NCI-H2171 (cell line): ENCODE results near the gene FAM78A.

ENCODE experiments used
- DNase-seq: peaks from one replicate; lab custom pipeline; 2025; lab: John Stamatoyannopoulos, UW

FAM78A gene, protein sequence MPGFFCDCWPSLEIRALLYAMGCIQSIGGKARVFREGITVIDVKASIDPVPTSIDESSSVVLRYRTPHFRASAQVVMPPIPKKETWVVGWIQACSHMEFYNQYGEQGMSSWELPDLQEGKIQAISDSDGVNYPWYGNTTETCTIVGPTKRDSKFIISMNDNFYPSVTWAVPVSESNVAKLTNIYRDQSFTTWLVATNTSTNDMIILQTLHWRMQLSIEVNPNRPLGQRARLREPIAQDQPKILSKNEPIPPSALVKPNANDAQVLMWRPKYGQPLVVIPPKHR

DNA sequence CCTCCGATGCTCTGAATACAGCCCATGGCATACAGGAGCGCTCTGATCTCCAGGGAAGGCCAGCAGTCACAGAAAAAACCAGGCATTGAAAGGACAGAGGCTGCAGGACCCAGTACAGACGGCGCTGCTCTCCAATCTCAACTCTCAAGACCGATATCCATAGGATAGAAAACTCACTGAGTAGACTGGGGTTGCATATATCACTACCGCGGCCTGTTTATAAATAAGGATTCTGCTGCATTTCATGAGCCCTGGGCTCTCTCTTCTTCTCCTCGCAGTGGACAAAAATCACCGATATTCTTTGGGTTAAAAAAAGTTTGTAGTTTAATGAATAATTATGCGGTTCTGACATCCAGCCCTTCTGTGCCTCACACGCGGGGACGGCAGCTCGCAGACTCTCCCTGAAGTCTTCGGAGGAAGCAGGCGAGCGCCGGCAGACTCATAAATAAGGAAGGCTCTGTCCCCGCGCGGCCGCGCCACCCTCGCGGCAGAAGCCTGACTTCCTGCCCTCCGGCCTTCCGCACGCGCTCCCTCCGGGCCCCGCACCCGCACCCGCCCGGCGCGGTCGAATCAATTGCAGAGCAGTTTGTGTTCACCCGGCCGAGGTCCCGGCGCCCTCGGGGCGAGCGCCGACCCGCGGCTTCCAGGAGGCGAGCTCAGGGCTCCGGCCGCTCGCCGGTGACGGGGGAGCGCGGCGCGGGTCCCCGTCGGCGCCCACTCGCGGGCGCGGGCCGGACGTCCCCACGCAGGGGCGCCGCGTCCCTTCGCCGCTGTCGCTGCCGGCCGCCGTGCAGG, at the start of gene FAM78A:
FAM78A (minus strand) TSS at position 417 of the 795 bp plus-strand sequence; CDS start at position 86, 331 bp downstream.
- no peak for DNase-seq

DNA sequence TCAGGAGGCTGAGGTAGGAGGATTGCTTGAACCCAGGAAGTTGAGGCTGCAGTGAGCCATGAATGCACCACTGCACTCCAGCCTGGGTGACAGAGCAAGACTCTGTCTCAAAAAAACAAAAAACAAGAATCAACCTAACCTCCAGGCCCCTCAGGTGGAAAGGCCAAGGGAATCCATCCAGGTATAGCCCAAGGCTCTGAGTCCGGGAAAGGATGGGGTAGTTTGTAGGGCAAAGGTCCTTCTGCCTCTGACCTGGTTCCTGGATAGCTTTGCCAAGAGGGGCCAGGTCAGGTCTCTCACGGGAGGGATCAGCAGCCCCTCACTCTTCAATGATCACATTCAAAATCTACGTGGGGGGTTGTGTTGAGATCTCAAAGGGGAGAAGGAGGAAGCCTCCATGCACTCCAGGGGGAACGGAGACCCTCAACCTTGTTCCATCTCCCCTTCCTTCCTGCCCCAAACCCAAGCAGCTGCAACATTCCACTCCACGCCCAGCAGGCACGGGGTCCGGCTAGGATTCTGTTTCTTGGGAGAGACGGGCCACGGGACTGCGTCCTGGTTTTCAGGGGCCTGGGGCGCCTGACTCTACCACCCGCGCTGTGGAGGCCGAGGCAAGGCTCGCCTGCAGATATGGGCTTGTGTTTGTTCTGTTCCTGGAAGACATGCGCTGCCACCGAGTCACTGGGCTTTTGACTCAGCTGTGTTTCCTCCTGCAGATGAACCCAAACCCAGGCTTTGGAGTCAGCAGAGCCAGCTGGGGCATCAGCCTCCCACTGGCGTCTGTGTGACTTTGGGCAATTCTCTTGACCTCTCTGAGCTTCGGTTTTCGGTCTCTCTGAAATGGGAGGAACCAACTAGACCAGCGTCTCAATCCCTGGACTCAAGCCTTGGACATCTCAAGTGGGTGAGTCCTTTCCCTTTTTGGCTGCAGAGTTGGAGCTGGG, 48.7 kb upstream of the FAM78A start:
- no peak for DNase-seq

DNA sequence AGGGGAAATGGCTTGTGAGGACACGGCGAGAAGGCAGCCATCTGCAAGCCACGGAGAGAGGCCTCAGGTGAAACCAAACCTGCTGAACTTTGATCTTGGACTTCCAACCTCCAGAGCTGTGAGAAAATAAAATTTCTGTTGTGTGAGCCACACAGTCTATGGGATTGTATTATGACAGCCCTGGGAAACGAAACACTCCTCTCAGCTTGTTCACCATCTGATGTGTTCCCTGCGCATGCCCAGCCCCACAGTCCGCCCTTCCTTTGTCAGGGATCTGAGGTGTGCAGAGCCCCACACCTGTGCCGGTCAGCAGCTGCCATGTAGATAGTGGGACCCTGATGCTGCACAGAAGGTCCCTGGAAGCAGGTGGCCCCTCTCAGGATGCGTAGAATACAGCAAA, 47.3 kb upstream of the FAM78A start:
- DNase-seq, result no peak

DNA sequence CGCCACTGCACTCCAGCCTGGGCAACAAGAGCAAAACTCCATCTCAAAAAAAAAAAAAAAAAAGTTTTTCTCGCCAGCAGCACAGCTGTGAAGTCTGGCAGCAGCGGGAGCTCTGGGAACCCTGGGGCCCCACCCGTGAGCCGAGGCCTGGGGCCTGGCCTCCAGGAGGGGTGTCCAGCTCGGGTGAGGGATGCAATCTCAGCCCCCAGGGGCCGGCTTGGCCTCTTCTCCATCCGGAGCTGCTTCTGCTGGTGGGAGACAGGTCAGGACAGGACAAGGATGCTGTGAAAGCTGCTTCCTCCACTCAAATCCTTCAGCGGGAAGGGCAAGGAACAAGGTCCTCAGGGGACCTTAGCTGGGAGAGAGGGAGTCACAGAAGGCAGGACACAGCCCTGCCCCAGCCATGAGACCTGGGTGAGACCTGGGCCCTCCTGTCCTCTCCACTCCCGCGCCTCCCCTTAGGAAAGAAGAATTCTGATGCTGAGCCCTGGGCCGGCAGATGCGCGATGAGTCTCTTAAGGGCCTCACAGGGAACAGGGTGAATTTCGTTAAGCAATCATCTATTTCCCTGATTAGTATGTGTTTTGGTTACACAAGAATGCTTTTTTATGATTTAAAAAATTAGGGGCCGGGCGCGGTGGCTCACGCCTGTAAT, 43.8 kb upstream of the FAM78A start:
- DNase-seq, result peak; percentile 25

DNA sequence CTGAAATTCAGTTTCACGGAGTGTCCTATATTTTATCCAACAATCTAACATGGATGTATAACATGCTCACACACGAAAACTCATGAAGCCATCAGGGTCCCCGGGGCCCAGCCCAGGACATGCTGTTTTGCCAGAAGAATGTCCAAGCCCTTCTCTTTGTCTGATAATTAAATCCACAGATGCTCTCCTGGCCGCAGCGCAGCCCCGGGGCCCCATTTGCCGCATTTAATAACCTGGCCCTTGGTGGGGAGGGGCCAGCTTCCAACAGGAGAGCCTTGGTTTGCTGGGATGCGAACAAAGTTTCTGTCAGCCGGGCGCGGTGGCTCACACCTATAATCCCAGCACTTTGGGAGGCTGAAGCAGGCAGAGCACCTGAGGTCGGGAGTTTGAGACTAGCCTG, 43.2 kb upstream of the FAM78A start:
- no peak for DNase-seq

DNA sequence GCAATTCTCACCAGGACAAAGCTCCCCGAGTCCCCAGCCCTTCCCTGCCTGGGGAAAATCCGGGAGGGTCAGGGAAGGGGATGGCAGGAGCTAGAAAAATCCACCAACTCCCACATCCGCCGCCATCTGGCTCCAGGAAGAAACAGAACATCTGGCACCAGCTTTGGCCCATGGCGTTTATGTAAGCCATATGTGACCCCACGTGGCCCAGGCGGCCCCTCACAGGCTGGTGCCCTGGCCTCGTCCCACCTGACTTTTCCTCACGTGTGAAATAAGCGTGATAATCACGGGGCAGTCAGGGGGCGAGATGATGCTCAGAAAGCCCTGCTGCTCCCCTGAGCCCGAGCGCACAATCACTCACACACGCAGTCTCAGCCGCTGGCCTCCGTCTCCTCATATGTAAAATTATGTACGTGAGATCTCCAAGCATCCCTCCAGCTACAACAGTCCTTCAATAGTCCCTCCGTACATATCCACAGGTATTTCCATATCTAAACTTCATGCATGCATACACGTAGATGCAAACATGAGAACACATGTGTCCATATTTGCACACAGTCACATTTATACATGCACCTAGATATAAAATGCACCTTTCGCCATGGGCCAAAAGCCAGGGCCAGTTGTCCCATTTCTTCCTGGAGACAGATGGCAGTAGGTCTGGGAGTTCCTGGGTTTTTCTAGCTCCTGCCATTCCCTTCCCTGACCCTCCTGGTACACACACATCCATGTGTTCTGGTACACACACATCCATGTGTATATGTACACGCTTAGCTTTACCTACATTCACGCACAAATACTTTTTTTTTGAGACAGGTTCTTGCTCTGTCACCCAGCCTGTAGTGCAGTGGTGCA, 42.1 kb upstream of the FAM78A start:
- peak; percentile 93 for DNase-seq

DNA sequence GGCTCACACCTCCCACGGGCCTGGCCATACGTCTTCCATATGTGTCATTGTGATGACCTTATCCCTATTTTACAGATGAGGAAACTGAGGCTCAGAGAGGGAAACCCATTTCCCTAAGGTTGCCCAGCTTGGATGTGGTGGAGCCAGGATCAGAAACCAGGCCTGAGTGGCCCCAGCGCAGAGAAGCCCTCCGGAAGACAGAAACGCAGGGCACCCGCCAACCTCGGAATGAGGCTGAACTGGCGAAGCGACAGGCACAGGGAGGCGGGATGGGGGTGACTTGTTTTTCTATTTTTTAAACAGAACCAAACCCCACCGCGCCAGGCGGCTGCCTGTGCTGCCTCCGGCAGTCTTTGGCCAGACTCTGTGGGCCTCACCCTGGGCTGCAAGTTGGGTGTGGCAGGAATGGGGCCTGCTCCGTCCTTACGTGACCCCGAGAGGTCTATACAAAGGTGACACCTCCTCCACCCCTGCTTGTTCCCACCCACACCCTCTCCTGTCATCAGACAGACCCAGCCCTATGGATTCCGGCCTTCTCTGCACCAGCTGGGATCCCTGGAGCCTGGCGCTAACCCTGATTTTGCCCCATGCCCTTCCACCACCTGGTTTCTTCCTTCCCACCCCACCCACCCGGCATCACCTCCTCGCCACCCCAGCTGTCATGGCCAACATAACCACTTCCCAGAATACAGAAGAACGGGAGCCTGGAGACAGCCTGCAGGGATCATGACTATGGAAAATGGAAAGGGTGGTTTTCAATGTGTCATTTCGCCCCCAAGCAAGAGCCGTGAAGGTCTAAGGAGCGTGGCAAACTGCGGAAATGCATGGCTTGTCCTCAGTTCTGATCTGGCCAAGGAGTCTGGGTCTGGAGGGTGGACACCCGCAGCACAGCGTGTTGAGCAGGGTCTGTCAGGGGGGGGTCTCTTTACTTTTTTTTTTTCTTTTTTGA, 36.8 kb upstream of the FAM78A start:
- DNase-seq, result peak; percentile 36

DNA sequence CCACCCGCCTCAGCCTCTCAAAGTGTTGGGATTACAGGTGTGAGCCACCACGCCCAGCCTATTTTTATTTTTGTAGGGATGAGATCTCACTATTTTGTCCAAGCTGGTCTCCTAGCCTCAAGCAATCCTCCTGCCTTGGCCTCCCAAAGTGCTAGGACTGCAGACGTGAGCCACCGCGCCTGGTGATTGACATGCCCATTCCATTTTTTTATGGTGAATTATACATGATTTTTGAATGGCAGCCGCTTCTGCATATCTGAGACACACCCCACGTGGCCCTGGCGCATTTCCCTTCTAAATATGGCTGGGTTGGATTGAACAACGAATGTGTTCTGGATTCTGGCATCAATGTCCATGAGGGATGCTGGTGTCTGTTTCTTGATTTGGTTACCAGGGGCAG, 35.9 kb upstream of the FAM78A start:
- no peak for DNase-seq

DNA sequence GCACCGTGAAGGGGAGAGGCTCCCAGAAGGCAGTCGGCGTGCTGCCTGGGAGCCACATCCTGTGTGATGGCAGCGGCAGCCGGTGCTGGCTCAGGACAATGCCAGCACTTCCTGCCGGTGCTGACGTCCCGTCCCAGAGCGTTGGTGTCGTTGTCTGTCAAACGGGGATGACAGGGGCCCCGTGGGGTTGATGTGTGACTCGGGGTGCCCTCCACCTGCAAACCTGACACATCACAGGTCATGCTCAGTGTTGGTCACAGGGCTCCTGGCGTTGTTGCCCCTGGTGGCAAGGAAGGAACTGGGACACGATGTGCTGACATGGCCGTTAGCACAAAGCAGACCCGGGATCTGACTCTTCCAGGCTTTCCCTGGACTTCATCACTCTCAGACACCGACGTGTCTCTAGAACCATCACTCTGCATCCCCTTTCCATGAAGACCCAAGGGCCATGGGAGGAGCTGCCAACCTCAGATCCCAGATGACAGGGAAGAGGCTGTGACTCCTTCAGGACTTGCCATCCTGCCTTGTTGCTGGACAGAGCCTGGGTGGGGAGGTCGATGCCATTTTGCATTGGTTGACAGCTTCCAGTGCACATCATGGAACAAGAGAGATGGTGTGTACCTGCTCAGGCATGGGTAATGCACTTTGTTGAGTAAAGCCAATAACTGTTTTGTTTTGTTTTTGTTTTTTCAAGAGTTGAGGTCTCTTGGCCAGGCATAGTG, 34.7 kb upstream of the FAM78A start:
- no peak for DNase-seq

DNA sequence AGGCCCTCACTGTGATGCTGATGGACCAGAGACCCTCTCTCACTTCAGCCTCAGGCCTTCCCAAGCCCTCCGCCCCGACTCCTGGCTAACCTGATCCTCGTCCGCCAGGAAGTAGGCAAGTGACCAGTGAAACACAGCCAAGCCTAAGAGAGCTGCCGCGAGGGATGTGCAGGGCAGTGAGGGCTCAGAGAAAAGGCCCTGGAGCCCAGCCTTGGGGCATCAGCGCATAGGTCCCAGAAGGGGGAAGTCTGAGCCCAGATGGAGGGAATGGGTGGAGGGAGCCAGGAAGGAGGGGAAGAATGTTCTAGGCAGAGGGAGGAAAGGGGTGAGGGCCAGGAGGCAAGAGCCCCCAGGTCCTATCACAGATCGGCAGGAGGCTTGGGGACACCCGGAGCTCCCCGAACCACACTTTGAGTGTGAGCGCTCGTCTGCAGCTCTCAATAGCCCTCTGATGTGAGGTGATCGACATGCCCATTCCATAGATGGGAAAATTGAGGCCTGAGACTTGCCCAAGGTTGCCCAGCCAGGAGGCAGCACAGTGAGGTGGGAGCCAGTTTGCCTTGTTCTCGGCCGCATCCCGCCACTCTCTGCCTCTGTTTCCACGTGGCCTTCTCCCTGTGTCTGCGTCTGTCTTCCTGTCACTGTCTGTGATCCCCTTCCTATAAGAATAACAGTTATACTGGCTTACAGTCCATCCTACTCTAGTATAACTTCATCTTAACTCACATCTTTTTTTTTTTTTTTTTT, 33.4 kb upstream of the FAM78A start:
- no peak for DNase-seq

DNA sequence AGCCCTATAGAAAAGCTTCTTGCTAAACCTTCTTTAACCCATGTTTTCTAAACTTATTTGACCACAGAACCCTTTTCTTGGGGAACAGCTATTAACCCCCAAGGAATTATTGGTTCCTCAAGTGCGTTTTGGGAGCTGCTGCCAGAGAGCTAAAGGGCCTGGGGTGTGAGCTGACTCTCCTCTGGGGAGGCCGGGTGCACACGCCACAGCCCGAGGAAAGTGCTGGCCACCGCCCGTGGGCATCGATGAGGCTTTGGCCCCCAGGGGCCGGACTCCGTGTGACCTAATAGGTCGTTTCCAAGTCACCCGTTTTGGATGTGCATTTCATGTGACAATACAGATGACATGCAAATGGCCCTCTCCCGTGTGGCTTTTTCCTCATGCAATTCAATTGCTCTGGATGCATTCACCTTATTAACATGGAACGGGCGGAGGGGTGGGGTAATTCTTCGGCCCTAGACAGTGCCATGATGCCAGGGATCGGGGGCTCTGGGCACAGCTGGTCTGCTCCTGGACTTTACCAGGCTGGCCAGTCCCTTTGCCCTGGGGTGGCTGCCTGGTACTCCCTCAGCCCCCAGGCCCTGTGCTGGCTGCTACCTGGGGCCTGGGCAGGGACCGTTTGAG, 32.7 kb upstream of the FAM78A start:
- DNase-seq, result no peak

DNA sequence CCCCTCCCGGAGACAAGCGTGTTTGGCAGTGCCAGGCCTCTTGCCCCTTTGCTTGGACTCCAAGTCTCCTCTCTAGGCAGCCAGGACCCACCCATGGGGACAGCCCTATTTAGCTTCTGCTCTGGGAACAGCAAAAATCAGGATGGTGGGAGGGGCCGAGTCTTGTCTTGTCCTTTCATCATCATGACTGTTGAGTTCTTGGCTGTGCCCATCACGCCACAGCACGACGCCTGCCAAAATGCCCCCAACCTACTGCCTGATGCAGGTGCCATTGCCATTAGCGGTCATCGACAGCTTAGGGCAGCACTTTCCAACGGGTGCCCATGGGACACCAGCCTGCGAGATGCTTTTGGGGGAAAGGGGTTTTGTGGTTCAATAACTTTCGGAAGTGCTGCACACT, 32.1 kb upstream of the FAM78A start:
- DNase-seq, result no peak

DNA sequence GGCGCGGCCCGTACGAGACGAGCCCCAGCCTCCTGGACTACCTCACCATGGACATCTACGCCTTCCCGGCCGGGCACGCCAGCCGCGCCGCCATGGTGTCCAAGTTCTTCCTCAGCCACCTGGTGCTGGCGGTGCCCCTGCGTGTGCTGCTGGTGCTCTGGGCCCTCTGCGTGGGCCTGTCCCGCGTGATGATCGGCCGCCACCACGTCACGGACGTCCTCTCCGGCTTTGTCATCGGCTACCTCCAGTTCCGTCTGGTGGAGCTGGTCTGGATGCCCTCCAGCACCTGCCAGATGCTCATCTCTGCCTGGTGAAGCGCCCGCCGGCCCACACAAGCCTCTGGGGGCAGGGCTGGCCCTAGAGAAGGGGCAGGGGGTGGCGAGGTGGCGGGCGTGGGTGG, 31.7 kb upstream of the FAM78A start:
- no peak for DNase-seq

DNA sequence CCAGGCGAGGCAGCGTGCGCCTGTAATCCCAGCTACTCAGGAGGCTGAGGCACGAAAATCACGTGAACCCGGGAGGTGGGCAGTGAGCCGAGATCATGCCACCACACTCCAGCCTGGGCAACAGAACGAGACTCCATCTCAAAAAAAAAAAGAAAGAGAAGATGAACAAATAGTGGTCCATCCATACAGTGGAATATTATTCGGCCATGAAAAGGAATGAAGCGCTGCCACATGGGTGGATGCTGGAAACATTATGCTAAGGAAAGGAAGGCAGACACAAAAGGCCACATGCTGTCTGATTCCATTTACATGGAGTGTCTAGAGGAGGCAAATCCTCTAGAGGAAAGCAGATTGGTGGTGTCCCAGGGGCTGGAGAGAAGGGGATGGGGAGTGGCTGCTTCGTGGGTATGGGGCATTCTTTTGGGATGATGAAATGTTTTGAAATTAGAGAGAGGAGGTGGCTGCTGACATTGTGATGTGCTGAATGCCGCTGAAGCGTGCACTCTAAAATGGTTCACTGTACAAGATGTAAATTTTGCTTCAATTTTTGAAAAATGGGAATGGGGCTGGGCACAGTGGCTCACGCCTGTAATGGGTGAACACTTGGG, 30.2 kb upstream of the FAM78A start:
- no peak for DNase-seq

DNA sequence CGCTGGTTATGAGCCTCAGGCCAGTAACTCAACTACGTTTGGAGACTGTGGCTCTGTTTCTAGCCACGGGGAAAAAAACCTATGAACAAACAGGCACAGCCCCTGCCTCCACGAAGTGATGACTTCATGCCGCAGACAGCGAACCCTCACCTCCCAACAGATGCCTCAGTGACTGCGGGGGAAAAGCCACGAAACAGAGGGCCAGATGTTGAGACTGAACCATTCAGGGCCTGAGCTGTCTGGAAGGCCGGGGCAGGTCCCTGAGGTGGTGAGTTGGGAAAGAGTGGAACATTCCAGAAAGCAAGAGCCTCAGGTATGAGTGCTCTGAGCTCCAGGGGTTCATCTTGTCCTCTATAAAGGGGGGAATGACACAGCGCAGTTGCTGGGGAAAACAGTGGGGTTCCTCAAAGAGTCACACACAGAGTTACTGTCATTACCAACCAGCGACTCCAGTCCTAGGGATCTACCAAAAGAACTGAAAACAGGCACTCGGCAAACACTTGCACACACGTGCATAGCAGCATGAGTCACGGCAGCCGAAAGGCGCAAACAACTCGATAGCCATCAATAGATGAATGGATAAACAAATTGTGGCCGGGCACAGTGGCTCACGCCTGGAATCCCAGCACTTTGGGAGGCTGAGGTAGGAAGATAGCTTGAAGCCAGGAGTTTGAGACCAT, 28.5 kb upstream of the FAM78A start:
- peak; percentile 27 for DNase-seq

DNA sequence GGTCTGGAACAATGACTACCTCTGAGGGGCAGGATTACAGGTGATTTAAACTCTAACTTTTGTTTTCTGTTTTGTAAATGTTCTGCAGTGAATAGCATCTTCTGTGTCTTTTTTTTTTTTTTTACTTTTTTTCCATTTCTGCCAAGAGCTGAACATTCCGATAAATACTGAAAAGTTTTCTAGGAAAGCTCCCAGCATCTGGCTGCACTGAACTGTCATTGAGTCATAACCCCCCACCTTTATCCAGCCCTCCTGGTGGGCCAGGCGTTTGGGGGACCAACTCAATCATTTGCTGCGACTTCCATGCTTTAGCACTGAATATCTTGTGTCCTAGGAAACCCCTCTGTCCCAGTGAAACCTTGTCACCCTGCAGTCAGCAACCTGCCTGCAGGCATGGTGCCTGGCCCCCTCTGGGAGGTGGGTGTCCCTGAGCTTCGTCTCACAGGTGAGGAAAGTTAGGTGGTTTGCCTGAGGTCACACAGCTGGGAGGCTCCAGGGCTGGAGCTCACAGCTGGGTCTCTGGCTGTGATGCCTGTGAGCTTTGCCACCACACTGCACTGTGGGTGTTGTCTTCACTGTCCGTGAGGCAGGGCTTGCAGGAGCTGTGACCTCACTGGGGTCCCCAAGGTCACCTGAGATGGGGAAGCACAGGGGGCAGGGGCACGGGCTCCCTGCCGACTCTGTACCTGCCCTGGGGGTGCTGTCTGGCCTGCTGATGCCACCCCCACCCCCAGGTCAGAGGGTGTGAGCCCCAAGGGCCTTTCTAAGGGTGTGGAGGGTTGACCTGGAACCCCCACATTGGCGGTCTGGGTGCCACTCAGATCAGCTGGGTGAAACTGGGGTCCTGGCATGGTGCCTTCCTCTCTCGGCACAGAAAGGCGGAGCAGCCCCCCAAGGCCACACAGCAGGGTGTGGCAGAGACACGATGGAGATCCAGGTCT, 27.3 kb upstream of the FAM78A start:
- no peak for DNase-seq
